LNCaP clone FGC (cell line): ENCODE results near the gene NUDC.
A peak's percentile ranks its signal among the peaks of the same experiment; 100 is the strongest.

Experiments
- DNase-seq: peaks from one replicate; pipeline ENCODE4 v3.0.0-alpha.2; 2011; ENCODE audit warnings: low read depth
- H3K4me3 ChIP-seq: 2 replicates; pipeline ENCODE4 v1.5.1; 2011; ENCODE audit warnings: mild to moderate bottlenecking, low read depth, low read length, control low read depth
- TF ChIP-seq, protein P1 (sequence below): IDR thresholded peaks from 2 replicates; pipeline ENCODE4 v1.5.1; 2012; ENCODE audit warnings: mild to moderate bottlenecking; ENCODE audit not compliant: control insufficient read depth, insufficient read depth; ENCODE audit errors: extremely low read depth

NUDC gene

DNA sequence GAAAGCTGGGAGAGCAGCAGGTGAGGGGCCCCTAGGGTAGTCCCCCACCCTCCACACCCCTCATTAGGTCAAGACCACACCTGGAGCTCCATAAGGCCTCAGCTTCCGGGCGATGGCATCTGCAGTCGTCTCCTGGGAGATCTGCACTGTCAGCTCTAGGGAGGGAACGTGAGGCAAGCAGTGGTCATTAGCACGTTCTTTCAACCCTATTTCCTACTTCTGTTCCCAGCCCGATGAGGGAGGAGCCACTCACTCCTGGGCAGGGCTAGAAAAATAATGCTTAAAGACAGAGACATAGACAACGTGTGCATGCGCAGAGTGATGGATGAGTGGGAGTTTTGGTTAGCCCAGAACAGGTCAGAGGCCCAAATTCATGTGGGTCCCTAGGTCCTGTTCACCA lies 29.1 kb downstream of the NUDC start:
- no peak for DNase-seq
- TF ChIP-seq, protein P1, sequence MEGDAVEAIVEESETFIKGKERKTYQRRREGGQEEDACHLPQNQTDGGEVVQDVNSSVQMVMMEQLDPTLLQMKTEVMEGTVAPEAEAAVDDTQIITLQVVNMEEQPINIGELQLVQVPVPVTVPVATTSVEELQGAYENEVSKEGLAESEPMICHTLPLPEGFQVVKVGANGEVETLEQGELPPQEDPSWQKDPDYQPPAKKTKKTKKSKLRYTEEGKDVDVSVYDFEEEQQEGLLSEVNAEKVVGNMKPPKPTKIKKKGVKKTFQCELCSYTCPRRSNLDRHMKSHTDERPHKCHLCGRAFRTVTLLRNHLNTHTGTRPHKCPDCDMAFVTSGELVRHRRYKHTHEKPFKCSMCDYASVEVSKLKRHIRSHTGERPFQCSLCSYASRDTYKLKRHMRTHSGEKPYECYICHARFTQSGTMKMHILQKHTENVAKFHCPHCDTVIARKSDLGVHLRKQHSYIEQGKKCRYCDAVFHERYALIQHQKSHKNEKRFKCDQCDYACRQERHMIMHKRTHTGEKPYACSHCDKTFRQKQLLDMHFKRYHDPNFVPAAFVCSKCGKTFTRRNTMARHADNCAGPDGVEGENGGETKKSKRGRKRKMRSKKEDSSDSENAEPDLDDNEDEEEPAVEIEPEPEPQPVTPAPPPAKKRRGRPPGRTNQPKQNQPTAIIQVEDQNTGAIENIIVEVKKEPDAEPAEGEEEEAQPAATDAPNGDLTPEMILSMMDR: no peak
- H3K4me3 ChIP-seq: no peak overlapping the region

DNA sequence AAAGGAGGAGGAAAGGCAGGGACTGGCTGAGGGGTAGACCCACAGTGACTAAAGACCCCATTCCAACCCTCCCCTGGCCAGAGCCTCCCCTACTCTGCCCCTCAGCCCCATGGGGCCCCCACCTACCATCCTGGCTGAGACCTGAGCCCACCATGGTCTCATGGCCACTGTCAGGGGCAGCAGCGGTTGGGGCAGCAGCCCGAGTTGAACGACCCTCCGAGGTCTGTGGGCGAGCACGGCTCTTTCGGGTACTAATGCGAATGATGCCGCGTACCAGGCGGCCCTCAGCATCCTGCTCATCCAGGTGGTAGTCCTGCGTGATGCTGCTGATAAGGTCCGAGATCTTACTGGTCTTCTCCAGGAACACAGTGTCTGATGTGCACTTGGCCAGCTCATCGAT lies 29.7 kb downstream of the NUDC start:
- H3K4me3 ChIP-seq: no peak overlapping the region
- TF ChIP-seq, protein P1: no peak
- DNase-seq: no peak

DNA sequence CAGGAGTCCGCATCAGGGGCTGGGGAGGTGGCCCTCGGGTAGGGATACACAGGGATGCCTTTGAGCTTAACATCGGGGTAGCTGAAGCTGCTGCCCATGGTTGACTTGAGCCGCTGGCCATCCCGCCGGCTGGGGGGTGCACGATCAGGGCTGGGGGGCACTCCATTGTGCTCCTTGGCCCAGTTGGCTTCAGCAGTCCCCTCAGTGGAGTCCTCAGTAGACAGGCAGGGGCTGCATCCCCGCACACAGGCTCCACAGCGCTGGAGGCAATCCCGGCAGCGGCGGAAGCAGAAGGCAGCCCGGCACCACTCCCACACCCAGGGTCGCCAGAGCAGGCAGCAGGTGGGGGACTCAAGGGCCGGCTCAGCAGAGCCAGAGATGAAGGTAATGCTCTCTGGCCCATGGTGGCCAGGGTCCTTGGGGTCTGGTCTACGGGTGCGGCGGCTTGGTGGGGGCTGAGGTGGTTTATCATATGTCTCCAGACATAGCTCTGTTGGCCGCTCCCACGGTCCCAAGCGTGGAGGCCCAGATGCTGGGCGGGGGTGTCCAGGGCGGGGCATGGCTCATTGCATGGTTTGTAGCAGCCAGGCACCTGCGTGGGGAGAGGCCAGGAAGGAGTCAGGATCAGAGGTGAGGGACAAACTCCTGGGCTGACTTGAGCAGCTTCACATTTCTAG lies 30.4 kb downstream of the NUDC start:
- no peak overlapping the region for H3K4me3 ChIP-seq
- DNase-seq: no peak
- TF ChIP-seq, protein P1: no peak

DNA sequence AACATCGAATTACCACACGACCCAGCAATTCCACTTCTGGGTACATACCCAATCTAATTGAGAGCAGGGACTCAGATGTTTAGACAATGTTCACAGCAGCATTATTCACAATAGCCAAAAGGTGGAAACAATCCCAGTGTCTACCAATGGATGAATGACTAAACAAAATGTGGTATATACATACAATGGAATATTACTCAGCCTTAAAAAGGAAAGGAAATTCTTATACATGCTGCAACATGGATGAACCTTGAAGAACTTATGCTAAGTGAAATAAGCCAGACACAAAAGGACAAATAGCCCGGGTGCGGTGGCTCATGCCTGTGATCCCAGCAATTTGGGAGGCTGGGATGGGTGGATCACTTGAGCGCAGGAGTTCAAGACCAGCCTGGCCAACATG lies 31.8 kb downstream of the NUDC start:
- no peak for DNase-seq
- H3K4me3 ChIP-seq: no peak overlapping the region
- TF ChIP-seq, protein P1: no peak

DNA sequence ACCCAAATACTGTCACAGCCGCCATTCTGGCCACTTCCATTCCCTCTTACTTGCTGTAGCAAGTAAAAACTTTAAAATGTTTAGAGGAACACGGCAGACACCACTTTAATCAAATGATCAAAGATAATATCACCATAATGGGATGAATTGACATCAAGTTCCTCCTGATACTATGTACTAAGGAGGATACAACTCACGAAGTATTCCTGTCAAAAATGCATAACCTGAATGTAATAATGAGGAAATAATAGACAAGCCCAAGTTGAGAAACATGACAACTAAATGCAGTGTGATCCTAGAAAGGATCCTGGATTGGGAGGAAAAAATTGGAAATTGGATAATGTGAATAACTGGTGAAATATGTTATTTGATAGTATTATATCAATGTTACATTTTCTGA lies 34.8 kb downstream of the NUDC start:
- no peak for DNase-seq
- no peak overlapping the region for H3K4me3 ChIP-seq
- TF ChIP-seq, protein P1: no peak

DNA sequence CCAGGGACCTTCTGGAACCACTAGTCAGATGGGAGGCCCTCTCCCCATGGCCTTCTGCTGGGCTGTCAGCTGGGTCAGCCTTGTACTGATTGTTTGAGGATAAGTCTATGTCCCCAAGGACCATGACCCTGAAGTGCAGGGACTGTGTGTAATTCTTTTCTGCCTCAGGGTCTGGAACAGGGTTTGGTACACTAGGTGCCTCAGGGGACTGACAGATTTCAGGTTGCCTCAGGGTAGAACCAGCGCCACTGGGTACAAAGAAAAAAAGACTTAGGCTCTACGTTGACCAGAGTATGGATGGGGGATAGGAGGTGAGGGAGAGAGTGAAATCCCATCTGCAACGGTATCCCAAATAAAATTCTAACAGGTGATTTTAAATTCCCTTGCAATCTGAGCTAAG lies 35.8 kb downstream of the NUDC start:
- TF ChIP-seq, protein P1: no peak
- no peak for DNase-seq
- no peak overlapping the region for H3K4me3 ChIP-seq

DNA sequence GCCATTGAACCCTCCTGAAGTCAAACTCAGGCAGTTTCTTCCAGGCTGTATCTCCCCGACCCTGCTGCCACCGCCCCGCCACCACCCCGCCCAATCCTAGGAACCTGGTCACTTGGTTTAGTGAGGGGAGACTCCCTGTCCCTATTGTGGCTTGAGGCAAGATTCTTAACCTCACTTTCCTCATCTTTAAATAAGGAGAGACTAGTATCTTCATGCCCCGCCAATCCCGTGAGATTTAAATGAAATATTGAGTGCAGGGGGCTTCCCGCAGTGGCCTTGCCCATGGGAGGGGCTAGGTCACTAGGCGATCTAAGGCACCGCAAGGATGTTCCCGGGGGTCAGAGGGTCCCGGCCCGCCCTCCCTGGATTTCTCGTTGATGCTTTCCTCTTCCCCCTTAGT lies 37.7 kb downstream of the NUDC start:
- H3K4me3 ChIP-seq: peak overlapping the region; percentile 97

More for the DNA sequence above, 37.7 kb downstream of the NUDC start:
- DNase-seq: no peak
- TF ChIP-seq, protein P1: no peak
